ENCODE results near the gene C4orf54.

C4orf54 gene

DNA sequence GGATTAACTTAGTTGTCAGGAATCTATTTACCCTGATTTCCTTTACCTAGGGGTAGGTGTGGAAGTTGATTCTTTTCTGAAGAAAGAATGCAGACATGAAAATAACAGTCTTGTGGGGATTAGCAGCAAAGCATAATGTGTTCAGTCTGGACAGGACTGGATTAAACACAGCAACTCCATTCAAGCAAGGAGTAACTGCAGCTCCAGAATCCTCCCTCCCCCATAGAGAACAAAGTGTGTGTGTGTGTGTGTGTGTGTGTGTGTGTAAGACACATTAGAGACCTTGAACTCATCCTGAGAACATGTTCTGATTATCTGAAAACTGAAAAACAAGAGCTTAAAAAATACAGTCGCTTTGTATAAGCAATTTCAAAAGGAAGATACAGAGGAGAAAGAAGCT is 9.3 kb downstream of the C4orf54 start:
- ATAC-seq, result no peak
- TF ChIP-seq RARB (CRISPR knock-in tag; IDR thresholded peaks at IDR 0.05) (no peak), GLIS3 (CRISPR knock-in tag; IDR thresholded peaks at IDR 0.05) (no peak), TOX (CRISPR knock-in tag; IDR thresholded peaks at IDR 0.05; ENCODE audit: borderline replicate concordance) (no peak), ZC3H10 (CRISPR knock-in tag; IDR thresholded peaks at IDR 0.05) (no peak), CSRNP3 (CRISPR knock-in tag; IDR thresholded peaks at IDR 0.05) (no peak), ESRRG (CRISPR knock-in tag; IDR thresholded peaks at IDR 0.05) (no peak)

DNA sequence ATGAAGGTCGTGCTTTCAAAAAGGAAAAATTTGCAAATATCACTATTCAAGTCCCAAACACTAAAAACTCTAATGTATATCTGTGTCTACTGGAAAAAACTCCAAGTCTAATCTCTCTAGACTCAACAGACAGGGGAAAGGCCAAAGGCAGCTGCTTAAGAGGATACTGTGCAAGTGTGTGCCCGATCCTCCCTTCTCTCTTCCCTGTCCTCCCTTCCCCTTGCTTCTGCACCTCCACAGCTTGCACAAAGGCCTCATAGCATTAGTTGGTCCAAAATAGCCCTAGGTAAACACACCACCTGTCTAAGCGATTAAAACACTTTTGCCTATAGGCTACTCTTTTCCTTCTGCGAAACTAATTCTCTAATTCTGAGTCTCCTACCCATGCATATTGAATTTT is 10.6 kb downstream of the C4orf54 start:
- no peak for ATAC-seq
- TF ChIP-seq PPARA (CRISPR knock-in tag; IDR thresholded peaks at IDR 0.05; ENCODE audit: borderline replicate concordance) (no peak), CREB5 (CRISPR knock-in tag; IDR thresholded peaks at IDR 0.05; ENCODE audit: low read depth) (no peak), ARNTL (CRISPR knock-in tag; IDR thresholded peaks at IDR 0.05; ENCODE audit: borderline replicate concordance, low read depth) (no peak), OSR1 (CRISPR knock-in tag; IDR thresholded peaks at IDR 0.05) (no peak), BACH2 (CRISPR knock-in tag; IDR thresholded peaks at IDR 0.05; ENCODE audit: borderline replicate concordance) (no peak), TOX (CRISPR knock-in tag; IDR thresholded peaks at IDR 0.05; ENCODE audit: borderline replicate concordance) (no peak), ZNF8 (CRISPR knock-in tag; IDR thresholded peaks at IDR 0.05) (no peak), ZC3H10 (CRISPR knock-in tag; IDR thresholded peaks at IDR 0.05) (no peak), CSDC2 (CRISPR knock-in tag; IDR thresholded peaks at IDR 0.05) (no peak), GLIS3 (CRISPR knock-in tag; IDR thresholded peaks at IDR 0.05) (no peak), TCF4 (CRISPR knock-in tag; IDR thresholded peaks at IDR 0.05; ENCODE audit: borderline replicate concordance) (no peak), RARB (CRISPR knock-in tag; IDR thresholded peaks at IDR 0.05) (no peak)

DNA sequence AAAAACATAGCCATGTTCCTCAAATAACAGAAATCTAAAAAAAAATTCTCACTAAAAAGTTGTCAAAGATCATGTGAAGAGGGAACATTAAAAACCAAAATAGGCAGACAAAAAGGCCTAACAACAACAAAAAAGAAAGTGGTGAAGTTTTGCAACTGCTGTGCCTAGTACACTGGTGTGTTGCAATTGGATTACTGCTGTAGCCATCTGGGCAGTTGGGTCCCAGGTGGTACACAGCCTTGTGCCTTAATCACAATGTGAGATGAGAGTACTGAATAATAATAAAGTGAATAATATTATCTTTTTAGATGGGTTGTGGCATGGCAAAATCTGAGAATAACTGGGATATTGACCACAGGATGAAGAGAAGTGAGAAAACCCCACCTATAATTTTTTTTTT is 12.0 kb downstream of the C4orf54 start:
- no peak for TF ChIP-seq SNAI2 (CRISPR knock-in tag; IDR thresholded peaks at IDR 0.05)
- TF ChIP-seq ARNTL (CRISPR knock-in tag; IDR thresholded peaks at IDR 0.05; ENCODE audit: borderline replicate concordance, low read depth), result no peak
- no peak for TF ChIP-seq ZNF70 (CRISPR knock-in tag; IDR thresholded peaks at IDR 0.05)
- no peak for TF ChIP-seq ZFP3 (CRISPR knock-in tag; IDR thresholded peaks at IDR 0.05)
- TF ChIP-seq TSHZ2 (CRISPR knock-in tag; IDR thresholded peaks at IDR 0.05), result no peak
- no peak for TF ChIP-seq GLIS3 (CRISPR knock-in tag; IDR thresholded peaks at IDR 0.05)
- TF ChIP-seq CREB5 (CRISPR knock-in tag; IDR thresholded peaks at IDR 0.05; ENCODE audit: low read depth), result no peak
- TF ChIP-seq BACH2 (CRISPR knock-in tag; IDR thresholded peaks at IDR 0.05; ENCODE audit: borderline replicate concordance), result no peak
- no peak for TF ChIP-seq CSRNP3 (CRISPR knock-in tag; IDR thresholded peaks at IDR 0.05)
- no peak for ATAC-seq

- TF ChIP-seq ZNF565 (CRISPR knock-in tag; conservative IDR thresholded peaks at IDR 0.05; ENCODE audit: low read depth) (no peak), GLIS3 (CRISPR knock-in tag; IDR thresholded peaks at IDR 0.05) (no peak), RARB (CRISPR knock-in tag; IDR thresholded peaks at IDR 0.05) (no peak), BACH2 (CRISPR knock-in tag; IDR thresholded peaks at IDR 0.05; ENCODE audit: borderline replicate concordance) (no peak), OSR1 (CRISPR knock-in tag; IDR thresholded peaks at IDR 0.05) (no peak), TSHZ2 (CRISPR knock-in tag; IDR thresholded peaks at IDR 0.05) (no peak), ZFP3 (CRISPR knock-in tag; IDR thresholded peaks at IDR 0.05) (no peak), PPARA (CRISPR knock-in tag; IDR thresholded peaks at IDR 0.05; ENCODE audit: borderline replicate concordance) (no peak)
- ATAC-seq, result no peak
Measured at GRCh38 chr4:99645036-99645435, 12.6 kb downstream of the C4orf54 start.

Measured in SK-N-SH treated with all-trans-retinoic acid at 6 μM for 48 hours (cell line).